Measurements from ENCODE around the gene NMNAT1. TPM values are rescaled to one million over a fixed set of nuclear protein-coding genes. Genes with fewer than 3 reads are reported as not detected.
"Not testable (repeated sequence)": the region's sequence is repeated elsewhere in the genome, so short reads cannot be mapped to it uniquely, and the experiment has no call there.

Gene NMNAT1
- total RNA-seq, 1 experiment from 2014 or later: 7.6 TPM

DNA sequence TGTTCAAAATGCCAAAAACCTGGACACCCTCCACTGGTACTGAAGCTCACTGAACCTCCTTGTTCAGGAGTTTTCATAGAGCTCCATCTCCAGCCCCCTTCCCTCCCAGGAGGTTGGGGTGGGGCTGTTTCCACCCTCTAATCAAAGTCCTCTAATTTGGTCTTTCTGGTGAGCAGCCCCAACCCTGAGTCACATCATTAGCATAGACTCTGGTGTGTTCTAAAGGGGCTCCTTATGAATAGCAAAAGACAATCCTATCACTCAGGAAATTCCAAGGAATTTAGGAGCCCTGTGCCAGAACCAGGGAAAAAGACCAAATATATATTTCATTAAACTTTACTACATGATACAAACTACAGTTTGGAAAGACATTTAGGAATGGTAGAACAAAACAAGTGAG is 76.3 kb downstream of the NMNAT1 start:
- Histone ChIP-seq H3K9me3 (ENCODE audit: control insufficient read depth, insufficient read depth, low read depth, low read length) (no peaks in the 10 kb centered on the region), H3K27me3 (ENCODE audit: control insufficient read depth, insufficient read depth, low read length) (no peaks in the 10 kb centered on the region), H3K36me3 (ENCODE audit: control insufficient read depth, insufficient read depth, low read length) (no peaks in the 10 kb centered on the region), H3K4me1 (ENCODE audit: control insufficient read depth, insufficient read depth, low read length) (no peaks in the 10 kb centered on the region), H3K27ac (ENCODE audit: low read length) (no peak overlapping the region), H3K4me3 (ENCODE audit: low read depth in 2 of 2, low read length in 2 of 2) (no peak overlapping the region)
- in situ Hi-C loops (cut with HindIII; ENCODE audit: low pct_unique_long_range_greater_than_20kb, low sequenced_read_pairs) (no loop called here), intact Hi-C loops (cut with micrococcal nuclease; ENCODE audit: unreplicated experiment) (no loop called here)
- no peak for TF ChIP-seq POLR2AphosphoS5 (IDR thresholded peaks at IDR 0.05; ENCODE audit: low read depth, low read length)
- no peak for TF ChIP-seq TCF7L2 (IDR thresholded peaks at IDR 0.05; ENCODE audit: low read depth, low read length)
- TF ChIP-seq, protein P1, sequence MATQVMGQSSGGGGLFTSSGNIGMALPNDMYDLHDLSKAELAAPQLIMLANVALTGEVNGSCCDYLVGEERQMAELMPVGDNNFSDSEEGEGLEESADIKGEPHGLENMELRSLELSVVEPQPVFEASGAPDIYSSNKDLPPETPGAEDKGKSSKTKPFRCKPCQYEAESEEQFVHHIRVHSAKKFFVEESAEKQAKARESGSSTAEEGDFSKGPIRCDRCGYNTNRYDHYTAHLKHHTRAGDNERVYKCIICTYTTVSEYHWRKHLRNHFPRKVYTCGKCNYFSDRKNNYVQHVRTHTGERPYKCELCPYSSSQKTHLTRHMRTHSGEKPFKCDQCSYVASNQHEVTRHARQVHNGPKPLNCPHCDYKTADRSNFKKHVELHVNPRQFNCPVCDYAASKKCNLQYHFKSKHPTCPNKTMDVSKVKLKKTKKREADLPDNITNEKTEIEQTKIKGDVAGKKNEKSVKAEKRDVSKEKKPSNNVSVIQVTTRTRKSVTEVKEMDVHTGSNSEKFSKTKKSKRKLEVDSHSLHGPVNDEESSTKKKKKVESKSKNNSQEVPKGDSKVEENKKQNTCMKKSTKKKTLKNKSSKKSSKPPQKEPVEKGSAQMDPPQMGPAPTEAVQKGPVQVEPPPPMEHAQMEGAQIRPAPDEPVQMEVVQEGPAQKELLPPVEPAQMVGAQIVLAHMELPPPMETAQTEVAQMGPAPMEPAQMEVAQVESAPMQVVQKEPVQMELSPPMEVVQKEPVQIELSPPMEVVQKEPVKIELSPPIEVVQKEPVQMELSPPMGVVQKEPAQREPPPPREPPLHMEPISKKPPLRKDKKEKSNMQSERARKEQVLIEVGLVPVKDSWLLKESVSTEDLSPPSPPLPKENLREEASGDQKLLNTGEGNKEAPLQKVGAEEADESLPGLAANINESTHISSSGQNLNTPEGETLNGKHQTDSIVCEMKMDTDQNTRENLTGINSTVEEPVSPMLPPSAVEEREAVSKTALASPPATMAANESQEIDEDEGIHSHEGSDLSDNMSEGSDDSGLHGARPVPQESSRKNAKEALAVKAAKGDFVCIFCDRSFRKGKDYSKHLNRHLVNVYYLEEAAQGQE (IDR thresholded peaks at IDR 0.05; ENCODE audit: insufficient read depth in 1 of 2, low read depth in 2 of 2, low read length in 1 of 2): no peak
- no peak for TF ChIP-seq SIN3A (IDR thresholded peaks at IDR 0.05; ENCODE audit: borderline replicate concordance, insufficient read depth, low read depth, low read length)
- TF ChIP-seq, protein P2, sequence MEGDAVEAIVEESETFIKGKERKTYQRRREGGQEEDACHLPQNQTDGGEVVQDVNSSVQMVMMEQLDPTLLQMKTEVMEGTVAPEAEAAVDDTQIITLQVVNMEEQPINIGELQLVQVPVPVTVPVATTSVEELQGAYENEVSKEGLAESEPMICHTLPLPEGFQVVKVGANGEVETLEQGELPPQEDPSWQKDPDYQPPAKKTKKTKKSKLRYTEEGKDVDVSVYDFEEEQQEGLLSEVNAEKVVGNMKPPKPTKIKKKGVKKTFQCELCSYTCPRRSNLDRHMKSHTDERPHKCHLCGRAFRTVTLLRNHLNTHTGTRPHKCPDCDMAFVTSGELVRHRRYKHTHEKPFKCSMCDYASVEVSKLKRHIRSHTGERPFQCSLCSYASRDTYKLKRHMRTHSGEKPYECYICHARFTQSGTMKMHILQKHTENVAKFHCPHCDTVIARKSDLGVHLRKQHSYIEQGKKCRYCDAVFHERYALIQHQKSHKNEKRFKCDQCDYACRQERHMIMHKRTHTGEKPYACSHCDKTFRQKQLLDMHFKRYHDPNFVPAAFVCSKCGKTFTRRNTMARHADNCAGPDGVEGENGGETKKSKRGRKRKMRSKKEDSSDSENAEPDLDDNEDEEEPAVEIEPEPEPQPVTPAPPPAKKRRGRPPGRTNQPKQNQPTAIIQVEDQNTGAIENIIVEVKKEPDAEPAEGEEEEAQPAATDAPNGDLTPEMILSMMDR (IDR thresholded peaks at IDR 0.05): no peak
- POLR2A ChIA-PET: no interaction called here
- ATAC-seq (no peak), DNase-seq (ENCODE audit: low read depth, low spot score) (no peak)
- no TSS peak for BruUV-seq (replicated peaks)
- CTCF ChIA-PET: no interaction called here

DNA sequence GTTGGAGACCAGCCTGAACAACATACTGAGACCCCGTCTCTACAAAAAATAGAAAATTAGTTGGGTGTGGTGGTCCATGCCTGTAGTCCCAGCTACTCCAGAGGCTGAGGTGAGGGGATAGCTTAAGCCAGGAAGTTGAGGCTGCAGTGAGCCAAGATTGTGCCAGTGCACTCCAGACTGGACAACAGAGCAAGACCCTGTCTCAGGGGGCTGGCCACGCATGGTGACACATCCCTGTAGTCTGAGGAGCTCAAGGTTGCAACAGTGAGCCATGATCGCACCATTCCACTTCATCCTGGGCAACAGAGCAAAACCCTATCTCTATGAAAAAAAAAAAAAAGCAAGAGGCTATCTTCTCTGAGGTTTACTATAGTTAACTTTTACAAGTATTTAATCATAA is 76.8 kb downstream of the NMNAT1 start:
- no peak for TF ChIP-seq POLR2AphosphoS5 (IDR thresholded peaks at IDR 0.05; ENCODE audit: low read depth, low read length)
- TF ChIP-seq SIN3A (IDR thresholded peaks at IDR 0.05; ENCODE audit: borderline replicate concordance, insufficient read depth, low read depth, low read length): no peak
- no peak for TF ChIP-seq TCF7L2 (IDR thresholded peaks at IDR 0.05; ENCODE audit: low read depth, low read length)
- TF ChIP-seq, protein P1 (IDR thresholded peaks at IDR 0.05; ENCODE audit: insufficient read depth in 1 of 2, low read depth in 2 of 2, low read length in 1 of 2): no peak
- TF ChIP-seq, protein P2 (IDR thresholded peaks at IDR 0.05): no peak
- ATAC-seq (no peak), DNase-seq (ENCODE audit: low read depth, low spot score) (no peak)
- CTCF ChIA-PET: no interaction called here
- Histone ChIP-seq H3K36me3 (ENCODE audit: control insufficient read depth, insufficient read depth, low read length) (no peaks in the 10 kb centered on the region), H3K4me3 (ENCODE audit: low read depth in 2 of 2, low read length in 2 of 2) (no peak overlapping the region), H3K27ac (ENCODE audit: low read length) (no peak overlapping the region), H3K9me3 (ENCODE audit: control insufficient read depth, insufficient read depth, low read depth, low read length) (no peaks in the 10 kb centered on the region), H3K27me3 (ENCODE audit: control insufficient read depth, insufficient read depth, low read length) (no peaks in the 10 kb centered on the region), H3K4me1 (ENCODE audit: control insufficient read depth, insufficient read depth, low read length) (no peaks in the 10 kb centered on the region)
- intact Hi-C loops (cut with micrococcal nuclease; ENCODE audit: unreplicated experiment) (no loop called here), in situ Hi-C loops (cut with HindIII; ENCODE audit: low pct_unique_long_range_greater_than_20kb, low sequenced_read_pairs) (no loop called here)
- POLR2A ChIA-PET: no interaction called here
- no TSS peak for BruUV-seq (replicated peaks)

DNA sequence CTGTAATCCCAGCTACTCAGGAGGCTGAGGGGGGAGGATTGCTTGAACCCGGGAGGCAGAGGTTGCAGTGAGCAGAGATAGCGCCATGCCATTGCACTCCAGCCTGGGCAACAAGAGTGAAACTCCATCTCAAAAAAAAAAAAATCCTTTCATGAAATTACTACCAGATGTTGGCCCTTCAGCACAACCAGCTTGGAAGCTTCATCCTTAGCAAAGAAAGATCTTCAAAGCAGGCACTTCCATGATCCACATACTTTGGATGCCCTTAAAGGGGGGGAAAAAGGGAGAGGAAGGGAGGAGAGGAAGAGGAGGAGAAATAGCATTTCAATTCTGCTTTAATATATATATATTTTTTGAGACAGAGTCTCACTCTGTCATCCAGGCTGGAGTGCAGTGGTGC is 77.4 kb downstream of the NMNAT1 start:
- H3K27me3 ChIP-seq (ENCODE audit: control insufficient read depth, insufficient read depth, low read length); CTCF ChIA-PET; H3K36me3 ChIP-seq (ENCODE audit: control insufficient read depth, insufficient read depth, low read length); in situ Hi-C loops (cut with HindIII; ENCODE audit: low pct_unique_long_range_greater_than_20kb, low sequenced_read_pairs); ATAC-seq; H3K9me3 ChIP-seq (ENCODE audit: control insufficient read depth, insufficient read depth, low read depth, low read length); BruUV-seq (replicated peaks); intact Hi-C loops (cut with micrococcal nuclease; ENCODE audit: unreplicated experiment); POLR2A ChIA-PET; H3K4me1 ChIP-seq (ENCODE audit: control insufficient read depth, insufficient read depth, low read length); H3K27ac ChIP-seq (ENCODE audit: low read length); H3K4me3 ChIP-seq (ENCODE audit: low read depth in 2 of 2, low read length in 2 of 2); DNase-seq (ENCODE audit: low read depth, low spot score): not testable (repeated sequence)

DNA sequence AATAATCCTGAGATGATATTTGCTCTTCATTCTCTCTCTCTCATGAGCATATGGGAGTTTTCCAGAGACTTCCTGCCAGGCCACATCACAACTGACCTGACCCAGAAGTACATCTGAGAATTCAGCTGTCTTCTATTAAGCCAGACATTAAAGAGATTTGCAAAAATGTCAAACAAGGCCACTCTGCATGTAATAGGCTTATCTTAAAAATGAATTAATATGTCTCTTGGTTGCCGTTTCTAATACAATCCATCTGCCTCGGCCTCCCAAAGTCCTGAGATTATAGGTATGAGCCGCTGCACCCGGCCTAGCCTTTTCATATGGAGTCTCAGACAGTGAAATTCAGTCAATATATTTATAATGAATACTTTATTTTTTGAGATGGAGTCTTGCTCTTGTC is 78.7 kb downstream of the NMNAT1 start:
- BruUV-seq (replicated peaks); H3K27me3 ChIP-seq (ENCODE audit: control insufficient read depth, insufficient read depth, low read length); POLR2A ChIA-PET; intact Hi-C loops (cut with micrococcal nuclease; ENCODE audit: unreplicated experiment); H3K27ac ChIP-seq (ENCODE audit: low read length); CTCF ChIA-PET; H3K4me1 ChIP-seq (ENCODE audit: control insufficient read depth, insufficient read depth, low read length); DNase-seq (ENCODE audit: low read depth, low spot score); in situ Hi-C loops (cut with HindIII; ENCODE audit: low pct_unique_long_range_greater_than_20kb, low sequenced_read_pairs); H3K9me3 ChIP-seq (ENCODE audit: control insufficient read depth, insufficient read depth, low read depth, low read length); H3K36me3 ChIP-seq (ENCODE audit: control insufficient read depth, insufficient read depth, low read length); H3K4me3 ChIP-seq (ENCODE audit: low read depth in 2 of 2, low read length in 2 of 2); ATAC-seq: not testable (repeated sequence)
